22Rv1 (cell line): ENCODE data around the gene ANKLE1.

Source experiments
- ZFX ChIP-seq: fragments of 450-650 bp; IDR thresholded peaks from 2 replicates; pipeline ENCODE4 v1.6.1; 2017; ENCODE audit warnings: antibody characterized with exemption, borderline replicate concordance
- TF ChIP-seq, protein P1 (sequence below): fragments of 450-650 bp; IDR thresholded peaks from 2 replicates; pipeline ENCODE4 v1.5.1; 2017; ENCODE audit warnings: mild to moderate bottlenecking

DNA sequence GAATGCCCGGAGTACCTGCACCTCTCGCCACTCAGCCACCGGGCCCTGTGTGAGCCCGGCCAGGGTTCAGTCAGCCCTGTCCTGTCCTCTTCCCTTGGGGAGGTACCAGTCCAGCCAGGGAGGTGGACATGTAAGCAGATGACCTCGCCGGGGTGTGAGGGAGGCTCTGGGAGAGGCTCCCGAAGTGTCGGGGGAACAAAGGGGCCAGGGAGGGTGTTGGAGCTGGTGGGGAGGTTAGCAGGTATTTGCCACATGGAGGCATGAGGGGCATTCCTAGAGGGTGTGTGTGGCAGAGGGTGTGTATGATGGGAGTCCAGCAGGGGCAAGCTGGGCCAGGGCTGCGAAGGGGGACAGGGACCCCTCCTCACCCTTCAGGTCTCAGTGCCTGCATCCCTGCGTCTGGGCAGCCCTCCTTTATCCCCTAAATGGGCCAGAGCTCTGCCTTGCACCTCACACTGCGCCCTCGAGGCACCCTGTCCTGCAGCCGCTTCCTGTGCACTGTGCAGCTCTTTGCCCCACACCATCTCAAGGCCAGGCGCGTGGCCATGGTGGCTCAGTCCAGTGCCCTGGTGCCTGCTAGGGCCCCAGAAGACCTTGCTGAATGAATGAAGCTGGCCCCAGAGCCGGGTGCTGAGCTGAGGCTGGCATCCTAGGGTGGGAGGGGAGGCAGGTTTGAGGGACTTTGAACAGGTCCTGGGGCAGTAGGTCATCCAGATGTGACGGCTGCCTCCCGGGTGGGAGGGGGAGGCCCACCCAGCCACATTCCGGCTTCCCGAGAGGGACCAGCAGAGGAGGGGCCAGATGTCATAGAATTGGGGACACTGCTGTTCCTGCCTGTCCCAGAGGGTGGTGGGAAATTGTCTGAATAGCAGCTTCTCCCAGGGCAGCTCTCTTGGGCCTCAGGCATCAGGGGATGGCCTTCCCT is 30.8 kb downstream of the ANKLE1 start:
- TF ChIP-seq, protein P1, sequence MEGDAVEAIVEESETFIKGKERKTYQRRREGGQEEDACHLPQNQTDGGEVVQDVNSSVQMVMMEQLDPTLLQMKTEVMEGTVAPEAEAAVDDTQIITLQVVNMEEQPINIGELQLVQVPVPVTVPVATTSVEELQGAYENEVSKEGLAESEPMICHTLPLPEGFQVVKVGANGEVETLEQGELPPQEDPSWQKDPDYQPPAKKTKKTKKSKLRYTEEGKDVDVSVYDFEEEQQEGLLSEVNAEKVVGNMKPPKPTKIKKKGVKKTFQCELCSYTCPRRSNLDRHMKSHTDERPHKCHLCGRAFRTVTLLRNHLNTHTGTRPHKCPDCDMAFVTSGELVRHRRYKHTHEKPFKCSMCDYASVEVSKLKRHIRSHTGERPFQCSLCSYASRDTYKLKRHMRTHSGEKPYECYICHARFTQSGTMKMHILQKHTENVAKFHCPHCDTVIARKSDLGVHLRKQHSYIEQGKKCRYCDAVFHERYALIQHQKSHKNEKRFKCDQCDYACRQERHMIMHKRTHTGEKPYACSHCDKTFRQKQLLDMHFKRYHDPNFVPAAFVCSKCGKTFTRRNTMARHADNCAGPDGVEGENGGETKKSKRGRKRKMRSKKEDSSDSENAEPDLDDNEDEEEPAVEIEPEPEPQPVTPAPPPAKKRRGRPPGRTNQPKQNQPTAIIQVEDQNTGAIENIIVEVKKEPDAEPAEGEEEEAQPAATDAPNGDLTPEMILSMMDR: no peak
- TF ChIP-seq ZFX: no peak
